ENCODE results near the gene ESYT3. TPM values are rescaled to one million over a fixed set of nuclear protein-coding genes. Genes with fewer than 3 reads are reported as not detected.

Gene ESYT3
- total and polyA plus RNA-seq, 8 donors = 0.95 to 2.8 (median 1.4) TPM

DNA sequence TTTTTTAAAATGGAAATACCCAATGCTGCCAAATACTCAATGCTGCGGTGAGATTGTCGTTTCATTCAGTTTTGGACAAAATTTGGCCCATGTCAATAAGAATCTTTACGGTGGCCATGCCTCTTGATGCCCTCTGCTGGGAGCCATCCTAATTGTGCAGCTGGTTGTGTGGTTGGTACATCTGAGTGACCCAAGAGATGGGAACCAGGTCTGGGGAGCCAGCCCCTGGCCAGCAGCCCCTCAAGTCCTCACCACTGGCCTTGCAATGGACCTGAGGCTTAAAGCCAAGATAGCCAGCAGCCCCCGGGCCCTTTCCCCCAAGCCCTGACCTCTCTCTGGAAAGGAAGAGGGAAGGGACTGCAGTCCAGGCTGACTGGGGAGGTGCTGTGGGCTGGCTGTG, 36.4 kb upstream of the ESYT3 start:
- no peaks in the 10 kb centered on the region for H3K36me3 ChIP-seq
- H3K4me3 ChIP-seq = no peak overlapping the region
- intact Hi-C loops (cut with DNase I) = no loop called here
- H3K9me3 ChIP-seq = no peaks in the 10 kb centered on the region
- FAIRE-seq = no peak
- WGBS, 2 donors = 87 to 96% methylated on average over 4 of the region's 4 CpGs
- ATAC-seq = no peak
- peaks cover 0 to 4% (median 0%) of the 10 kb centered on the region in 3 donors for H3K4me1 ChIP-seq
- no peak overlapping the region for H3K27ac ChIP-seq
- H3K27me3 ChIP-seq = no peaks in the 10 kb centered on the region
- TF ChIP-seq, protein P1, sequence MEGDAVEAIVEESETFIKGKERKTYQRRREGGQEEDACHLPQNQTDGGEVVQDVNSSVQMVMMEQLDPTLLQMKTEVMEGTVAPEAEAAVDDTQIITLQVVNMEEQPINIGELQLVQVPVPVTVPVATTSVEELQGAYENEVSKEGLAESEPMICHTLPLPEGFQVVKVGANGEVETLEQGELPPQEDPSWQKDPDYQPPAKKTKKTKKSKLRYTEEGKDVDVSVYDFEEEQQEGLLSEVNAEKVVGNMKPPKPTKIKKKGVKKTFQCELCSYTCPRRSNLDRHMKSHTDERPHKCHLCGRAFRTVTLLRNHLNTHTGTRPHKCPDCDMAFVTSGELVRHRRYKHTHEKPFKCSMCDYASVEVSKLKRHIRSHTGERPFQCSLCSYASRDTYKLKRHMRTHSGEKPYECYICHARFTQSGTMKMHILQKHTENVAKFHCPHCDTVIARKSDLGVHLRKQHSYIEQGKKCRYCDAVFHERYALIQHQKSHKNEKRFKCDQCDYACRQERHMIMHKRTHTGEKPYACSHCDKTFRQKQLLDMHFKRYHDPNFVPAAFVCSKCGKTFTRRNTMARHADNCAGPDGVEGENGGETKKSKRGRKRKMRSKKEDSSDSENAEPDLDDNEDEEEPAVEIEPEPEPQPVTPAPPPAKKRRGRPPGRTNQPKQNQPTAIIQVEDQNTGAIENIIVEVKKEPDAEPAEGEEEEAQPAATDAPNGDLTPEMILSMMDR (IDR thresholded peaks at IDR 0.05) = no peak
- no peak for DNase-seq

DNA sequence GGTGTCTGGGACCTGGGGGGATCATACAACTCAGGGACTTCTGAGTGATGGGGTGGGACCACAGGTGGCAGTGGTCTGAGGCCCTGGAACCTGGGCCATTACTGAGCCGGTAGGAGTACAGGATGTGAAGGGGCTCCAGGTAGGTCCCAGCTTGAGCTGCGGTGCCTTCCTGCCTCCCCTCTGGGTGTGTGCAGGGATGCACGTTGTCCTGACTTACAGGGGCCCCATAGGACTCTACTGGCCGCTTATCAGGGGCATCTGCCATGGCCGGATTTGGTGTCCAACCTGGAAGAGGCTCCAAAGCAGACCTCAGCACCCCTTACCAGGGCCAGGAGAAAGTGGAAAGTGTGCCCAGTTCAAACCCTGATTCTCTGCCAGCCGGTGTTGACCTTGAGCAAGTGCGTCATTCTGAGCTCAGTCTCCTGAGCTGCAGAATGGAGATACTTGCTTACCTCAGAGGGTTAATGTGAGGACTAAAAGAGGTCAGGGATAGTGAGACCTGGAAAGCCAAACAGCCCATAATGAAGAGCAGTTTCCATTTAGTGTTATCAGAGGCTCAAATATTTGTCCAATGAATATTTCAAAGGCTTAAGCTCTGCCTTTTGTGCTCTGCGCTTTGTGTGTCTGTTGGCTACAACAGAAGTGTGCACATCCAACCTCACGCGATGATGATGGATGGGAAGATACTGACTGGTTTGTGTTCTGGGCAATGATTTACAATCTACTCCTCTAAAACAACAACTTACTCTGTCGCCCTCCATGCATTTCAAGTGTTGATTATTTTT, 35.4 kb upstream of the ESYT3 start:
- 56% methylated on average over 11 of the region's 11 CpGs for WGBS, 2 donors
- no peak overlapping the region for H3K27ac ChIP-seq
- no peaks in the 10 kb centered on the region for H3K36me3 ChIP-seq
- intact Hi-C loops (cut with DNase I) = no loop called here
- H3K27me3 ChIP-seq = no peaks in the 10 kb centered on the region
- DNase-seq = peak in 1 of 6 donors; percentile 42
- no peak for FAIRE-seq
- H3K4me3 ChIP-seq = no peak overlapping the region
- peaks cover 0 to 4% (median 0%) of the 10 kb centered on the region in 3 donors for H3K4me1 ChIP-seq
- TF ChIP-seq, protein P1 (IDR thresholded peaks at IDR 0.05) = no peak
- no peaks in the 10 kb centered on the region for H3K9me3 ChIP-seq
- peak; percentile 45 to 76 (median 64) for ATAC-seq

DNA sequence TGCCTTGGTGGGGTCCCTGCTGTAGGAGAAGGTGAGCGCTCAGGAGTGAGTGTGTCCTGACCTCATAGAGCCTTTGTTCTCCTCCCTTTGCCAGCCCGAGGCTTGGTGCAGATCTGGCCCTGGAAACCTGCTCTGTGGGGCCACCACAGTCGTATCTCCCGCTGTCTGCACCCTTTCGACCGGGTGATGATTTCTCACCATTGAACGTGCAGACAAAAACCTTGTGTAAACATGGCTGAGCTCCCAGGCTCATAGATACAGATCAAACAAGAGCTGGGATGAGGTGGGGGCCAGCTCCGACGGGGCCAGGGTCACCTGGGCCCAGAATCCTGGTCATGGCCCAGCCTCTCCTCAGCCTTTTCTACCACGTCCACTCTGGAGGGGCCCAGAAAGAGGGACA, 34.6 kb upstream of the ESYT3 start:
- FAIRE-seq (no peak), ATAC-seq (no peak), DNase-seq (no peak)
- no peak overlapping the region for H3K4me3 ChIP-seq
- H3K4me1 ChIP-seq = peaks cover 0 to 4% (median 0%) of the 10 kb centered on the region in 3 donors
- TF ChIP-seq, protein P1 (IDR thresholded peaks at IDR 0.05) = no peak
- H3K27ac ChIP-seq = no peak overlapping the region
- no peaks in the 10 kb centered on the region for H3K9me3 ChIP-seq
- intact Hi-C loops (cut with DNase I) = no loop called here
- no peaks in the 10 kb centered on the region for H3K36me3 ChIP-seq
- H3K27me3 ChIP-seq = no peaks in the 10 kb centered on the region
- WGBS, 2 donors = 60 to 66% methylated on average over 10 of the region's 10 CpGs

DNA sequence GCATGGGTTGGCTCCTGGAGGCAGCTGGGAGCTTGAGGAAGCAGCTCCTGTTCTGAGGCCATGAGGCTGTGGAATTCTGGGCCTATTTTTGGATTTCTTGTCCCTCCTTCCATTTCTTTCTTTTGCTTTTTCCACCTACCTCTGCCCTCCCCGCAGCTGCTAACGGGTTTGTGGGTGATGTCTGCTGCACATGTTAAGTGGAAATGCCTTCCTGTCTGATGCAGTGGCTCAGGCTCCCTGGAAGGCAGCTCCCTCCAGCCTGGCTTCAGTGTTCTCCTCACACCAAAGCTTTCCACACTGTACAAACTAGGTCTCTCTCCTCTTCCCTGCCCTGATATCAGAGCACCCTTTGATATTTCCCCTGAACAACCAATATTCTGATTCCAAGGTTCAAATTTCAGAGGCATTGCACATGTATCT, 33.8 kb upstream of the ESYT3 start:
- Histone ChIP-seq H3K4me1 (peaks cover 0 to 4% (median 0%) of the 10 kb centered on the region in 3 donors), H3K27ac (no peak overlapping the region), H3K4me3 (no peak overlapping the region), H3K27me3 (no peaks in the 10 kb centered on the region), H3K36me3 (no peaks in the 10 kb centered on the region), H3K9me3 (no peaks in the 10 kb centered on the region)
- ATAC-seq = no peak
- TF ChIP-seq, protein P1 (IDR thresholded peaks at IDR 0.05) = no peak
- intact Hi-C loops (cut with DNase I) = no loop called here
- DNase-seq = no peak
- 75 to 93% methylated on average over 2 of the region's 2 CpGs for WGBS, 2 donors
- no peak for FAIRE-seq

DNA sequence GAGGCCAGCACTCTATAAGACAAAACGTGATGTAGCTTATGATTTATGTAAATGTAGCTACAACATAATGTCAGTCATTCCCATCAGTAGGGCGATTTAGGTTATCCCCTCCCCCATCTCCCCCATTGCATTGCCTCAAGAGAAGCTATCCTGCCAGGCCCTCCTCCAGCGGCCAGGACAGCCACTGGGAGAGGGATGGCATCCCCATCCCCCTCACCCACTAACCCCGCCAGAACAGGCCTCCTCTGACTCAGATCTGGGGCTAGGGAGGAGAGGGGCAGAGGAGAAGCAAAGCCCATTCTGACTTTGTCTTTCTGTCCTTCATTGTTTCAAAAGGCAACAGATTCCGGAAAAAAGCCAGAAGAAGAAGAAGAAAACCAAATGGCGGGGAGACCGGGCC, 32.6 kb upstream of the ESYT3 start:
- ATAC-seq (no peak), FAIRE-seq (no peak), DNase-seq (no peak)
- Histone ChIP-seq H3K27ac (no peak overlapping the region), H3K36me3 (no peaks in the 10 kb centered on the region), H3K9me3 (no peaks in the 10 kb centered on the region), H3K4me3 (no peak overlapping the region), H3K4me1 (peaks cover 0 to 4% (median 0%) of the 10 kb centered on the region in 3 donors), H3K27me3 (no peaks in the 10 kb centered on the region)
- TF ChIP-seq, protein P1 (IDR thresholded peaks at IDR 0.05) = no peak
- 90 to 92% methylated on average over 7 of the region's 7 CpGs for WGBS, 2 donors
- intact Hi-C loops (cut with DNase I) = no loop called here

All from pancreas (tissue), 10 donors.